Uterus (tissue), 4 donors: ENCODE measurements around the gene WSB1. TPM values are rescaled to one million over a fixed set of nuclear protein-coding genes. Genes with fewer than 3 reads are reported as not detected.

Experiments used
- DNase-seq, 2 donors: peaks; one replicate each; pipeline ENCODE4 v3.0.0-alpha.2; 2019 to 2020
- H3K27ac ChIP-seq, 2 donors: fragments of 200-600 bp; sonication (generic); 1 replicate in 1 of 2; 2 replicates in 1 of 2; pipeline ENCODE4 v1.5.1; 2016 to 2018
- H3K27me3 ChIP-seq, 2 donors: fragments of 200-600 bp; sonication (generic); one replicate each; pipeline ENCODE4 v1.5.1; 2018 to 2019; ENCODE audit warnings: control low read depth in 1 of 2
- H3K36me3 ChIP-seq, 2 donors: fragments of 200-600 bp; sonication (generic); one replicate each; pipeline ENCODE4 v1.5.1; 2019; ENCODE audit warnings: control low read depth in 1 of 2
- H3K4me1 ChIP-seq, 2 donors: fragments of 200-600 bp; sonication (generic); one replicate each; pipeline ENCODE4 v1.5.1; 2018 to 2019; ENCODE audit warnings: control low read depth in 1 of 2
- H3K4me3 ChIP-seq, 2 donors: fragments of 200-600 bp; sonication (generic); 1 replicate in 1 of 2; 2 replicates in 1 of 2; pipeline ENCODE4 v1.5.1; 2018 to 2019; ENCODE audit warnings: mild to moderate bottlenecking in 1 of 2
- H3K9me3 ChIP-seq, 2 donors: fragments of 200-600 bp; sonication (generic); one replicate each; pipeline ENCODE4 v1.5.1; 2019; ENCODE audit warnings: control low read depth in 1 of 2
- CTCF ChIP-seq, 4 experiments: fragments of 200-600 bp in 2 of 4; fragments of 450-650 bp in 2 of 4; sonication (generic) in 2 of 4; IDR thresholded peaks; one replicate each; pipeline ENCODE4 v1.5.1; 2016 to 2019; ENCODE audit warnings: antibody characterized with exemption in 4 of 4, mild to moderate bottlenecking in 2 of 4, moderate library complexity in 1 of 4
- POLR2A ChIP-seq, 2 donors: fragments of 450-650 bp; IDR thresholded peaks; one replicate each; pipeline ENCODE4 v1.6.1; 2016; ENCODE audit warnings: antibody characterized with exemption in 2 of 2, mild to moderate bottlenecking in 1 of 2, moderate library complexity in 1 of 2
- intact Hi-C: fragments of 100-400 bp; cut with DNase I; formaldehyde crosslinking; loops from one replicate; pipeline ENCODE4 v1.15.1; 2023; ENCODE audit warnings: low total_unique reads
- total RNA-seq, 4 donors: library from RNA; depleted of rRNA in 3 of 4; stranded (reverse); fragments of >200 nt in 3 of 4; gene quantifications; one replicate each; pipeline versions ENCODE4 v1.1.0 to v1.2.4, GENCODE V29; 2014 to 2023
- donor health status: DM: yes; HTN: yes; CAD: no.

Gene WSB1
- total RNA-seq, 4 donors from 2014 or later = 140 to 421 (median 354) TPM

- intact Hi-C loops = no loop called here
- Histone ChIP-seq H3K4me1 (peaks cover 0 to 6% of the 10 kb centered on the region in 2 donors), H3K27ac (no peak overlapping the region), H3K4me3 (no peak overlapping the region), H3K9me3 (no peaks in the 10 kb centered on the region), H3K27me3 (no peaks in the 10 kb centered on the region), H3K36me3 (no peaks in the 10 kb centered on the region)
- no peak for DNase-seq
- TF ChIP-seq POLR2A (IDR thresholded peaks at IDR 0.05) (no peak), CTCF (IDR thresholded peaks at IDR 0.05) (no peak)
Measured at GRCh38 chr17:27336184-27336583, 42.3 kb downstream of the WSB1 start.

GRCh38 chr17:27338536-27338985 lies 44.6 kb downstream of the WSB1 start:
- H3K36me3 ChIP-seq = no peaks in the 10 kb centered on the region
- no peak overlapping the region for H3K27ac ChIP-seq
- H3K4me1 ChIP-seq = peaks cover 0 to 6% of the 10 kb centered on the region in 2 donors
- DNase-seq = no peak
- H3K27me3 ChIP-seq = no peaks in the 10 kb centered on the region
- no peak overlapping the region for H3K4me3 ChIP-seq
- H3K9me3 ChIP-seq = no peaks in the 10 kb centered on the region
- TF ChIP-seq POLR2A (IDR thresholded peaks at IDR 0.05) (no peak), CTCF (IDR thresholded peaks at IDR 0.05) (no peak)
- intact Hi-C loops = no loop called here

- H3K9me3 ChIP-seq = no peaks in the 10 kb centered on the region
- H3K36me3 ChIP-seq = no peaks in the 10 kb centered on the region
- DNase-seq = no peak
- no peaks in the 10 kb centered on the region for H3K4me1 ChIP-seq
- H3K27me3 ChIP-seq = no peaks in the 10 kb centered on the region
- no peak for TF ChIP-seq CTCF (IDR thresholded peaks at IDR 0.05)
- no peak for TF ChIP-seq POLR2A (IDR thresholded peaks at IDR 0.05)
- H3K4me3 ChIP-seq = no peak overlapping the region
- intact Hi-C loops = no loop called here
- H3K27ac ChIP-seq = no peak overlapping the region
Measured at GRCh38 chr17:27339198-27339835, 45.4 kb downstream of the WSB1 start.

GRCh38 chr17:27339836-27340550 lies 46.1 kb downstream of the WSB1 start:
- Histone ChIP-seq H3K27me3 (no peaks in the 10 kb centered on the region), H3K27ac (no peak overlapping the region), H3K4me3 (no peak overlapping the region), H3K4me1 (no peaks in the 10 kb centered on the region), H3K9me3 (no peaks in the 10 kb centered on the region), H3K36me3 (no peaks in the 10 kb centered on the region)
- intact Hi-C loops = no loop called here
- DNase-seq = no peak
- TF ChIP-seq POLR2A (IDR thresholded peaks at IDR 0.05) (no peak), CTCF (IDR thresholded peaks at IDR 0.05) (no peak)

GRCh38 chr17:27340575-27340974 lies 46.7 kb downstream of the WSB1 start:
- TF ChIP-seq CTCF (IDR thresholded peaks at IDR 0.05) (no peak), POLR2A (IDR thresholded peaks at IDR 0.05) (no peak)
- no peaks in the 10 kb centered on the region for H3K4me1 ChIP-seq
- intact Hi-C loops = no loop called here
- no peaks in the 10 kb centered on the region for H3K27me3 ChIP-seq
- DNase-seq = no peak
- no peaks in the 10 kb centered on the region for H3K9me3 ChIP-seq
- no peak overlapping the region for H3K4me3 ChIP-seq
- H3K27ac ChIP-seq = no peak overlapping the region
- H3K36me3 ChIP-seq = no peaks in the 10 kb centered on the region
